Ishikawa (cell line): ENCODE results near the gene ACVR2A.

Source experiments
- CEBPB ChIP-seq: IDR thresholded peaks from 2 replicates; pipeline ENCODE4 v1.6.1; 2012
- CREB1 ChIP-seq: IDR thresholded peaks from 2 replicates; pipeline ENCODE4 v1.6.1; 2012; ENCODE audit warnings: low read depth
- EGR1 ChIP-seq: IDR thresholded peaks from 2 replicates; pipeline ENCODE4 v1.6.1; 2012
- EP300 ChIP-seq: IDR thresholded peaks from 2 replicates; pipeline ENCODE4 v1.6.1; 2012; ENCODE audit warnings: borderline replicate concordance
- FOXM1 ChIP-seq: IDR thresholded peaks from 2 replicates; pipeline ENCODE4 v1.6.1; 2012; ENCODE audit warnings: low read depth, borderline replicate concordance
- NFIC ChIP-seq: IDR thresholded peaks from 2 replicates; pipeline ENCODE4 v1.6.1; 2012
- RAD21 ChIP-seq: IDR thresholded peaks from 2 replicates; pipeline ENCODE4 v1.6.1; 2012; ENCODE audit warnings: low read depth
- TAF1 ChIP-seq: IDR thresholded peaks from 2 replicates; pipeline ENCODE4 v1.6.1; 2012; ENCODE audit warnings: low read depth, mild to moderate bottlenecking
- TCF12 ChIP-seq: IDR thresholded peaks from 2 replicates; pipeline ENCODE4 v1.6.1; 2012; ENCODE audit warnings: low read depth
- TEAD4 ChIP-seq: IDR thresholded peaks from 2 replicates; pipeline ENCODE4 v1.6.1; 2012
- USF1 ChIP-seq: IDR thresholded peaks from 2 replicates; pipeline ENCODE4 v1.6.1; 2012
- YY1 ChIP-seq: IDR thresholded peaks from 2 replicates; pipeline ENCODE4 v1.6.1; 2012; ENCODE audit warnings: low read depth
- ZBTB7A ChIP-seq: IDR thresholded peaks from 2 replicates; pipeline ENCODE4 v1.6.1; 2012; ENCODE audit warnings: low read depth
- TF ChIP-seq, protein P1 (sequence below): IDR thresholded peaks from 2 replicates; pipeline ENCODE4 v1.6.1; 2012
- TF ChIP-seq, protein P2 (sequence below): IDR thresholded peaks from 2 replicates; pipeline ENCODE4 v1.6.1; 2012; ENCODE audit warnings: low read depth, mild to moderate bottlenecking

Gene ACVR2A

GRCh38 chr2:147844697-147845410 lies at the start of gene ACVR2A:
Gene ACVR2A (plus strand): TSS chr2:147845029. CDS start chr2:147845153, 124 bp downstream.
- TF ChIP-seq EP300 (no peak), TAF1 (no peak), YY1 (no peak), ZBTB7A (no peak), TCF12 (no peak), CREB1 (no peak), RAD21 (no peak), EGR1 (no peak), FOXM1 (no peak), TEAD4 (no peak)
- TF ChIP-seq, protein P1, sequence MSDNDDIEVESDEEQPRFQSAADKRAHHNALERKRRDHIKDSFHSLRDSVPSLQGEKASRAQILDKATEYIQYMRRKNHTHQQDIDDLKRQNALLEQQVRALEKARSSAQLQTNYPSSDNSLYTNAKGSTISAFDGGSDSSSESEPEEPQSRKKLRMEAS, result no peak
- TF ChIP-seq, protein P2, sequence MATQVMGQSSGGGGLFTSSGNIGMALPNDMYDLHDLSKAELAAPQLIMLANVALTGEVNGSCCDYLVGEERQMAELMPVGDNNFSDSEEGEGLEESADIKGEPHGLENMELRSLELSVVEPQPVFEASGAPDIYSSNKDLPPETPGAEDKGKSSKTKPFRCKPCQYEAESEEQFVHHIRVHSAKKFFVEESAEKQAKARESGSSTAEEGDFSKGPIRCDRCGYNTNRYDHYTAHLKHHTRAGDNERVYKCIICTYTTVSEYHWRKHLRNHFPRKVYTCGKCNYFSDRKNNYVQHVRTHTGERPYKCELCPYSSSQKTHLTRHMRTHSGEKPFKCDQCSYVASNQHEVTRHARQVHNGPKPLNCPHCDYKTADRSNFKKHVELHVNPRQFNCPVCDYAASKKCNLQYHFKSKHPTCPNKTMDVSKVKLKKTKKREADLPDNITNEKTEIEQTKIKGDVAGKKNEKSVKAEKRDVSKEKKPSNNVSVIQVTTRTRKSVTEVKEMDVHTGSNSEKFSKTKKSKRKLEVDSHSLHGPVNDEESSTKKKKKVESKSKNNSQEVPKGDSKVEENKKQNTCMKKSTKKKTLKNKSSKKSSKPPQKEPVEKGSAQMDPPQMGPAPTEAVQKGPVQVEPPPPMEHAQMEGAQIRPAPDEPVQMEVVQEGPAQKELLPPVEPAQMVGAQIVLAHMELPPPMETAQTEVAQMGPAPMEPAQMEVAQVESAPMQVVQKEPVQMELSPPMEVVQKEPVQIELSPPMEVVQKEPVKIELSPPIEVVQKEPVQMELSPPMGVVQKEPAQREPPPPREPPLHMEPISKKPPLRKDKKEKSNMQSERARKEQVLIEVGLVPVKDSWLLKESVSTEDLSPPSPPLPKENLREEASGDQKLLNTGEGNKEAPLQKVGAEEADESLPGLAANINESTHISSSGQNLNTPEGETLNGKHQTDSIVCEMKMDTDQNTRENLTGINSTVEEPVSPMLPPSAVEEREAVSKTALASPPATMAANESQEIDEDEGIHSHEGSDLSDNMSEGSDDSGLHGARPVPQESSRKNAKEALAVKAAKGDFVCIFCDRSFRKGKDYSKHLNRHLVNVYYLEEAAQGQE, result no peak

GRCh38 chr2:147800316-147800715 lies 44.5 kb upstream of the ACVR2A start:
- TF ChIP-seq CREB1, result no peak
- no peak for TF ChIP-seq TCF12
- no peak for TF ChIP-seq NFIC
- no peak for TF ChIP-seq EGR1
- no peak for TF ChIP-seq TAF1
- TF ChIP-seq YY1, result no peak
- TF ChIP-seq USF1, result no peak

- TF ChIP-seq NFIC (no peak), ZBTB7A (no peak), TCF12 (no peak), CREB1 (no peak), TEAD4 (no peak), EGR1 (no peak), FOXM1 (no peak), EP300 (no peak), RAD21 (no peak), YY1 (no peak), USF1 (no peak), CEBPB (no peak), TAF1 (no peak)
- TF ChIP-seq, protein P2, result no peak
- TF ChIP-seq, protein P1, result no peak
These were observed 38.0 kb upstream of the ACVR2A start for GRCh38 chr2:147806846-147807245.

- TF ChIP-seq ZBTB7A (no peak), USF1 (no peak), EP300 (no peak), CEBPB (no peak), RAD21 (no peak)
- TF ChIP-seq, protein P2, result no peak
These were observed 36.3 kb upstream of the ACVR2A start for GRCh38 chr2:147808520-147808919.
